Loucy (cell line): ENCODE results near the gene DHRS7B.

Experiments used
- H2AFZ ChIP-seq: fragments of 200-600 bp; sonication (generic); 2 replicates; pipeline ENCODE4 v1.6.0; 2016; ENCODE audit warnings: antibody characterized with exemption, mild to moderate bottlenecking, low read length, moderate library complexity
- H3F3A ChIP-seq: fragments of 200-600 bp; 2 replicates; pipeline ENCODE4 v1.6.0; 2016; ENCODE audit warnings: antibody characterized with exemption, low read depth, mild to moderate bottlenecking
- H3K27me3 ChIP-seq: fragments of 200-600 bp; sonication (generic); 2 replicates; pipeline ENCODE4 v1.6.1; 2014; ENCODE audit warnings: low read length, mild to moderate bottlenecking; ENCODE audit not compliant: insufficient read depth, poor library complexity, severe bottlenecking
- H3K36me3 ChIP-seq: fragments of 200-600 bp; sonication (generic); 2 replicates; pipeline ENCODE4 v1.6.1; 2016; ENCODE audit warnings: low read length; ENCODE audit not compliant: insufficient read depth
- H3K4me1 ChIP-seq: fragments of 200-600 bp; sonication (generic); 2 replicates; pipeline ENCODE4 v1.5.1; 2014; ENCODE audit warnings: low read length, mild to moderate bottlenecking; ENCODE audit not compliant: insufficient read depth, poor library complexity, severe bottlenecking
- H3K4me2 ChIP-seq: fragments of 200-600 bp; sonication (generic); 2 replicates; pipeline ENCODE4 v1.6.0; 2014; ENCODE audit warnings: antibody characterized with exemption, low read length, low read depth, mild to moderate bottlenecking; ENCODE audit not compliant: poor library complexity, severe bottlenecking
- H3K4me3 ChIP-seq: fragments of 200-600 bp; sonication (generic); 2 replicates; pipeline ENCODE4 v1.5.1; 2014; ENCODE audit warnings: low read length, mild to moderate bottlenecking, mixed read lengths; ENCODE audit not compliant: poor library complexity, severe bottlenecking
- H3K79me2 ChIP-seq: fragments of 200-600 bp; sonication (generic); 2 replicates; pipeline ENCODE4 v1.6.1; 2014; ENCODE audit warnings: low read length; ENCODE audit not compliant: insufficient read depth
- H3K9ac ChIP-seq: fragments of 200-600 bp; sonication (generic); 2 replicates; pipeline ENCODE4 v1.6.0; 2014; ENCODE audit warnings: mild to moderate bottlenecking, low read depth, low read length, moderate library complexity; ENCODE audit not compliant: poor library complexity, severe bottlenecking
- H3K9me2 ChIP-seq: fragments of 200-600 bp; sonication (generic); replicated peaks from 2 replicates; pipeline ENCODE4 v1.6.1; 2016; ENCODE audit warnings: low read depth, low read length, mixed read lengths
- H3K9me3 ChIP-seq: fragments of 200-600 bp; sonication (generic); 2 replicates; pipeline ENCODE4 v1.6.1; 2014; ENCODE audit warnings: mild to moderate bottlenecking, antibody characterized with exemption, low read length, low read depth; ENCODE audit not compliant: insufficient read depth
- H4K20me1 ChIP-seq: fragments of 200-600 bp; sonication (generic); 2 replicates; pipeline ENCODE4 v1.6.0; 2014; ENCODE audit warnings: antibody characterized with exemption, low read length, mild to moderate bottlenecking; ENCODE audit not compliant: insufficient read depth, poor library complexity, severe bottlenecking
- CTCF ChIP-seq: fragments of 200-600 bp; sonication (generic); conservative IDR thresholded peaks from 2 replicates; pipeline ENCODE4 v1.5.1; 2014; ENCODE audit warnings: mild to moderate bottlenecking, antibody characterized with exemption, low read length
- EZH2phosphoT487 ChIP-seq: fragments of 200-600 bp; IDR thresholded peaks from 2 replicates; pipeline ENCODE4 v1.6.1; 2018; ENCODE audit warnings: antibody characterized with exemption, mild to moderate bottlenecking, moderate library complexity, borderline replicate concordance

DHRS7B gene

GRCh38 chr17:21167303-21167702 is 40.5 kb downstream of the DHRS7B start:
- no peaks in the 10 kb centered on the region for H3F3A ChIP-seq
- H3K4me2 ChIP-seq: no peak overlapping the region
- H4K20me1 ChIP-seq: no peaks in the 10 kb centered on the region
- no peaks in the 10 kb centered on the region for H3K36me3 ChIP-seq
- no peaks in the 10 kb centered on the region for H3K27me3 ChIP-seq
- no peaks in the 10 kb centered on the region for H3K9me3 ChIP-seq
- H3K4me1 ChIP-seq: no peaks in the 10 kb centered on the region
- TF ChIP-seq EZH2phosphoT487 (no peak), CTCF (no peak)
- H3K9ac ChIP-seq: no peak overlapping the region
- H3K9me2 ChIP-seq: no peaks in the 10 kb centered on the region
- no peak overlapping the region for H2AFZ ChIP-seq
- no peaks in the 10 kb centered on the region for H3K79me2 ChIP-seq
- H3K4me3 ChIP-seq: no peak overlapping the region

- H3K9me3 ChIP-seq: no peaks in the 10 kb centered on the region
- H3K36me3 ChIP-seq: peaks cover 10% of the 10 kb centered on the region; the same call in 1 of the 2 replicates
- H3K4me2 ChIP-seq: no peak overlapping the region
- TF ChIP-seq EZH2phosphoT487 (no peak), CTCF (no peak)
- no peak overlapping the region for H3K4me3 ChIP-seq
- no peak overlapping the region for H2AFZ ChIP-seq
- no peaks in the 10 kb centered on the region for H4K20me1 ChIP-seq
- no peaks in the 10 kb centered on the region for H3K79me2 ChIP-seq
- H3K27me3 ChIP-seq: no peaks in the 10 kb centered on the region
- no peaks in the 10 kb centered on the region for H3K4me1 ChIP-seq
- H3K9me2 ChIP-seq: no peaks in the 10 kb centered on the region
- no peak overlapping the region for H3K9ac ChIP-seq
- no peaks in the 10 kb centered on the region for H3F3A ChIP-seq
These were observed 41.7 kb downstream of the DHRS7B start for GRCh38 chr17:21168555-21168865.

- Histone ChIP-seq H3F3A (no peaks in the 10 kb centered on the region), H3K27me3 (no peaks in the 10 kb centered on the region), H3K79me2 (no peaks in the 10 kb centered on the region), H2AFZ (no peak overlapping the region), H3K9me2 (no peaks in the 10 kb centered on the region), H3K4me1 (no peaks in the 10 kb centered on the region), H3K4me2 (no peak overlapping the region), H3K36me3 (peaks cover 18% of the 10 kb centered on the region; the same call in 1 of the 2 replicates), H3K9ac (no peak overlapping the region), H3K9me3 (no peaks in the 10 kb centered on the region), H3K4me3 (no peak overlapping the region), H4K20me1 (no peaks in the 10 kb centered on the region)
- no peak for TF ChIP-seq EZH2phosphoT487
These were observed 42.7 kb downstream of the DHRS7B start for GRCh38 chr17:21169496-21169895.

- peaks cover 20% of the 10 kb centered on the region; the same call in 1 of the 2 replicates for H3K36me3 ChIP-seq
- no peak overlapping the region for H2AFZ ChIP-seq
- no peaks in the 10 kb centered on the region for H3K9me3 ChIP-seq
- no peaks in the 10 kb centered on the region for H3K9me2 ChIP-seq
- H3K4me1 ChIP-seq: no peaks in the 10 kb centered on the region
- no peak for TF ChIP-seq EZH2phosphoT487
- TF ChIP-seq CTCF: no peak
- no peak overlapping the region for H3K9ac ChIP-seq
- no peak overlapping the region for H3K4me2 ChIP-seq
- no peaks in the 10 kb centered on the region for H3K27me3 ChIP-seq
- no peaks in the 10 kb centered on the region for H4K20me1 ChIP-seq
- no peaks in the 10 kb centered on the region for H3F3A ChIP-seq
- H3K79me2 ChIP-seq: no peaks in the 10 kb centered on the region
- no peak overlapping the region for H3K4me3 ChIP-seq
These were observed 44.0 kb downstream of the DHRS7B start for GRCh38 chr17:21170809-21171208.
